ENCODE data around the gene STK32B. TPM values are rescaled to one million over a fixed set of nuclear protein-coding genes. Genes with fewer than 3 reads are reported as not detected.

The STK32B gene
- total RNA-seq, 1 donor, result 5.3 TPM

DNA sequence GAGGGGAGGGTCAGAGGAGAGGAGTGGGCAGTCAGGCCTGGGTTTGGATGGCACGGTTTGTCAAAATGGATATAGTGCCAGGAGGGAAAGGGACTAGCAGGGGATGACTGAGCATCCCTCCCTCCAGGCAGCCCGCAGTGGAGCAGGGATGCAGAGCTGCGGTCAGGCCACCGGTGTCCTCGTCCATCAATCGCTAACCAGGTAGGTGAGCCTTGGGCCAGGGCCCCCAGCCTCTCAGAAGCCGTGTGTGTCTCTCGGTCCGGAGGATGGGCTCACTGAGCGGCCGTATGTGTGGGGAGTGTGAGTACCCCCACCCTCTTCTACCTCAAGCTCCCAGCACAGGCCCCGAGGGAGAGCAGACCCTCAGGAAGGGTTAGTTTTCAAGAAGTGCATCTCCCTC is 31.5 kb upstream of the STK32B start:
- no peak for TF ChIP-seq CTCF (IDR thresholded peaks at IDR 0.05; ENCODE audit: insufficient read depth, low read length)
- H3K4me3 ChIP-seq (ENCODE audit: low read depth, low read length), result no peak overlapping the region
- DNase-seq (ENCODE audit: low read depth), result no peak

GRCh38 chr4:5020341-5020740 is 30.9 kb upstream of the STK32B start:
- DNase-seq (ENCODE audit: low read depth), result no peak
- TF ChIP-seq CTCF (IDR thresholded peaks at IDR 0.05; ENCODE audit: insufficient read depth, low read length), result no peak
- H3K4me3 ChIP-seq (ENCODE audit: low read depth, low read length), result no peak overlapping the region

DNA sequence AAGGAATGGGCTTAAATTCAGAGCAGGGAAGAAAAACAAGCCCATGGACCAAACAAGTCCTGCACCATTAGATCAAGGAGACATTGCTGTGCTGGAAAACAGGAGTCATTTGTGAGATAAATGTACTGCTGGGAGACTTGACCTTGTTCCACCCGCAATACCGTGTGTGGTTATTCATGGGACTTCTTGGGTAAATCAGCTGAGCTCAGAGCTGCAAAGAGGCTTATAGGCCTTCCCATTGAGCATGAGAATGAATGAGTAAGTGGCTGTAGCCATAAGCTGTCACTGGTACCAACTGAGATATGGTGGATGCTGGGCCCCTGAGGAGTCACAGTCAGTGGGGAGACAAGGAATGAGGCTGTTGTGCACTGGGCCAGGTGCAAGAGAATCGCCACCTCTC is 29.7 kb upstream of the STK32B start:
- H3K4me3 ChIP-seq (ENCODE audit: low read depth, low read length), result no peak overlapping the region
- DNase-seq (ENCODE audit: low read depth), result no peak
- TF ChIP-seq CTCF (IDR thresholded peaks at IDR 0.05; ENCODE audit: insufficient read depth, low read length), result no peak

DNA sequence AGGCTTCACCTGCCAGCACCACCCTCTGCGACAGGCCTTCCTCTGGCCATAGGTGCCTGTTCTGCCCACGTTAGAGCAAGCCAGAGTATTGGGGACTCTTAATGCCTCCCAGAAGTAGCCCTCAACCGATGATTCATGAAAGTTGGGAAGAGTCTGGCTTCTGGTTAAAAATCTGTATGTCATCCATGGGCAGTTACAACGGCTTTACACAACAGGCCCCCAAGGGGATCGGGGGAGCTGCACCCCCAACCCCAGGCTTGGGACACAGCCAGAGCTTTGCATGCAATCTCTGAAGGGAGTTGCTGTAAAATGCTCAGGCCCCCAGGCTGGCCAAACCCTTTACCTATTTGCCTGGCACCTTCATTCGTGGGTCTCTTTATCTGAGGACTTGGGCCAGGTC is 26.6 kb upstream of the STK32B start:
- no peak overlapping the region for H3K4me3 ChIP-seq (ENCODE audit: low read depth, low read length)
- peak; percentile 36 for DNase-seq (ENCODE audit: low read depth)
- no peak for TF ChIP-seq CTCF (IDR thresholded peaks at IDR 0.05; ENCODE audit: insufficient read depth, low read length)

- no peak for DNase-seq (ENCODE audit: low read depth)
- H3K4me3 ChIP-seq (ENCODE audit: low read depth, low read length), result no peak overlapping the region
- no peak for TF ChIP-seq CTCF (IDR thresholded peaks at IDR 0.05; ENCODE audit: insufficient read depth, low read length)
Observed at GRCh38 chr4:5026371-5026770, 24.9 kb upstream of the STK32B start.

- TF ChIP-seq CTCF (IDR thresholded peaks at IDR 0.05; ENCODE audit: insufficient read depth, low read length), result no peak
- no peak for DNase-seq (ENCODE audit: low read depth)
- no peak overlapping the region for H3K4me3 ChIP-seq (ENCODE audit: low read depth, low read length)
Observed at GRCh38 chr4:5027346-5027745, 23.9 kb upstream of the STK32B start.

- no peak for DNase-seq (ENCODE audit: low read depth)
- H3K4me3 ChIP-seq (ENCODE audit: low read depth, low read length), result no peak overlapping the region
- no peak for TF ChIP-seq CTCF (IDR thresholded peaks at IDR 0.05; ENCODE audit: insufficient read depth, low read length)
Observed at GRCh38 chr4:5028480-5028879, 22.8 kb upstream of the STK32B start.

All from fibroblast of the aortic adventitia (primary cell).